SK-N-SH treated with all-trans-retinoic acid at 6 μM for 48 hours (cell line): ENCODE measurements around the gene ISCA2.

Experiments used
- BACH2 ChIP-seq: fragments of 250-450 bp; sonication (Bioruptor Pico); IDR thresholded peaks from 2 replicates; pipeline ENCODE4 v1.9.0; 2021; ENCODE audit warnings: mild to moderate bottlenecking, borderline replicate concordance
- CREB5 ChIP-seq: fragments of 250-450 bp; sonication (Bioruptor Pico); IDR thresholded peaks from 2 replicates; pipeline ENCODE4 v1.5.1; 2020; ENCODE audit warnings: low read depth, mild to moderate bottlenecking, moderate library complexity
- ESRRG ChIP-seq: fragments of 250-450 bp; sonication (Bioruptor Pico); IDR thresholded peaks from 2 replicates; pipeline ENCODE4 v1.6.1; 2021; ENCODE audit warnings: mild to moderate bottlenecking
- OSR1 ChIP-seq: fragments of 250-450 bp; sonication (Bioruptor Pico); IDR thresholded peaks from 2 replicates; pipeline ENCODE4 v1.8.0; 2022; ENCODE audit warnings: moderate library complexity, mild to moderate bottlenecking, inconsistent platforms
- POU6F1 ChIP-seq: fragments of 250-450 bp; sonication (Bioruptor Pico); IDR thresholded peaks from 2 replicates; pipeline ENCODE4 v1.8.0; 2021; ENCODE audit warnings: low read depth, mild to moderate bottlenecking, moderate library complexity, borderline replicate concordance
- PPARA ChIP-seq: fragments of 250-450 bp; sonication (Bioruptor Pico); IDR thresholded peaks from 2 replicates; pipeline ENCODE4 v1.5.0; 2020; ENCODE audit warnings: mild to moderate bottlenecking, borderline replicate concordance
- RARB ChIP-seq: fragments of 250-450 bp; sonication (Bioruptor Pico); IDR thresholded peaks from 2 replicates; pipeline ENCODE4 v1.8.0; 2021; ENCODE audit warnings: mild to moderate bottlenecking, moderate library complexity
- TCF4 ChIP-seq: fragments of 250-450 bp; sonication (Bioruptor Pico); IDR thresholded peaks from 2 replicates; pipeline ENCODE4 v1.8.0; 2021; ENCODE audit warnings: mild to moderate bottlenecking, moderate library complexity, borderline replicate concordance
- ZC3H10 ChIP-seq: fragments of 250-450 bp; sonication (Bioruptor Pico); IDR thresholded peaks from 2 replicates; pipeline ENCODE4 v1.5.1; 2021; ENCODE audit warnings: mild to moderate bottlenecking, moderate library complexity
- ZNF70 ChIP-seq: fragments of 450-650 bp; formaldehyde crosslinking; IDR thresholded peaks from 2 replicates; pipeline ENCODE4 v1.5.0; 2020; ENCODE audit warnings: mild to moderate bottlenecking, moderate library complexity
- TF ChIP-seq, protein P1 (sequence below): fragments of 250-450 bp; sonication (Bioruptor Pico); IDR thresholded peaks from 2 replicates; pipeline ENCODE4 v1.5.0; 2020; ENCODE audit warnings: mild to moderate bottlenecking, moderate library complexity
- TF ChIP-seq, protein P2 (sequence below): fragments of 250-450 bp; sonication (Bioruptor Pico); IDR thresholded peaks from 2 replicates; pipeline ENCODE4 v1.8.0; 2020; ENCODE audit warnings: mild to moderate bottlenecking, moderate library complexity, borderline replicate concordance

- TF ChIP-seq, protein P1, sequence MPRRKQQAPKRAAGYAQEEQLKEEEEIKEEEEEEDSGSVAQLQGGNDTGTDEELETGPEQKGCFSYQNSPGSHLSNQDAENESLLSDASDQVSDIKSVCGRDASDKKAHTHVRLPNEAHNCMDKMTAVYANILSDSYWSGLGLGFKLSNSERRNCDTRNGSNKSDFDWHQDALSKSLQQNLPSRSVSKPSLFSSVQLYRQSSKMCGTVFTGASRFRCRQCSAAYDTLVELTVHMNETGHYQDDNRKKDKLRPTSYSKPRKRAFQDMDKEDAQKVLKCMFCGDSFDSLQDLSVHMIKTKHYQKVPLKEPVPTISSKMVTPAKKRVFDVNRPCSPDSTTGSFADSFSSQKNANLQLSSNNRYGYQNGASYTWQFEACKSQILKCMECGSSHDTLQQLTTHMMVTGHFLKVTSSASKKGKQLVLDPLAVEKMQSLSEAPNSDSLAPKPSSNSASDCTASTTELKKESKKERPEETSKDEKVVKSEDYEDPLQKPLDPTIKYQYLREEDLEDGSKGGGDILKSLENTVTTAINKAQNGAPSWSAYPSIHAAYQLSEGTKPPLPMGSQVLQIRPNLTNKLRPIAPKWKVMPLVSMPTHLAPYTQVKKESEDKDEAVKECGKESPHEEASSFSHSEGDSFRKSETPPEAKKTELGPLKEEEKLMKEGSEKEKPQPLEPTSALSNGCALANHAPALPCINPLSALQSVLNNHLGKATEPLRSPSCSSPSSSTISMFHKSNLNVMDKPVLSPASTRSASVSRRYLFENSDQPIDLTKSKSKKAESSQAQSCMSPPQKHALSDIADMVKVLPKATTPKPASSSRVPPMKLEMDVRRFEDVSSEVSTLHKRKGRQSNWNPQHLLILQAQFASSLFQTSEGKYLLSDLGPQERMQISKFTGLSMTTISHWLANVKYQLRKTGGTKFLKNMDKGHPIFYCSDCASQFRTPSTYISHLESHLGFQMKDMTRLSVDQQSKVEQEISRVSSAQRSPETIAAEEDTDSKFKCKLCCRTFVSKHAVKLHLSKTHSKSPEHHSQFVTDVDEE (CRISPR knock-in tag): no peak
- TF ChIP-seq, protein P2, sequence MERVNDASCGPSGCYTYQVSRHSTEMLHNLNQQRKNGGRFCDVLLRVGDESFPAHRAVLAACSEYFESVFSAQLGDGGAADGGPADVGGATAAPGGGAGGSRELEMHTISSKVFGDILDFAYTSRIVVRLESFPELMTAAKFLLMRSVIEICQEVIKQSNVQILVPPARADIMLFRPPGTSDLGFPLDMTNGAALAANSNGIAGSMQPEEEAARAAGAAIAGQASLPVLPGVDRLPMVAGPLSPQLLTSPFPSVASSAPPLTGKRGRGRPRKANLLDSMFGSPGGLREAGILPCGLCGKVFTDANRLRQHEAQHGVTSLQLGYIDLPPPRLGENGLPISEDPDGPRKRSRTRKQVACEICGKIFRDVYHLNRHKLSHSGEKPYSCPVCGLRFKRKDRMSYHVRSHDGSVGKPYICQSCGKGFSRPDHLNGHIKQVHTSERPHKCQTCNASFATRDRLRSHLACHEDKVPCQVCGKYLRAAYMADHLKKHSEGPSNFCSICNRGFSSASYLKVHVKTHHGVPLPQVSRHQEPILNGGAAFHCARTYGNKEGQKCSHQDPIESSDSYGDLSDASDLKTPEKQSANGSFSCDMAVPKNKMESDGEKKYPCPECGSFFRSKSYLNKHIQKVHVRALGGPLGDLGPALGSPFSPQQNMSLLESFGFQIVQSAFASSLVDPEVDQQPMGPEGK: no peak
- TF ChIP-seq TCF4 (CRISPR knock-in tag) (no peak), CREB5 (CRISPR knock-in tag) (no peak), BACH2 (CRISPR knock-in tag) (no peak), RARB (CRISPR knock-in tag) (no peak), PPARA (no peak), ZC3H10 (no peak), OSR1 (CRISPR knock-in tag) (no peak), POU6F1 (no peak), ZNF70 (CRISPR knock-in tag) (no peak), ESRRG (CRISPR knock-in tag) (no peak)
These were observed 17.0 kb upstream of the ISCA2 start for GRCh38 chr14:74476607-74477006.
